NCI-H82 treated with DMSO at 0.1 percent for 48 hours (cell line): ENCODE measurements around the gene NT5C3A.
A peak's percentile ranks its signal among the peaks of the same experiment; 100 is the strongest.
"Not testable (repeated sequence)": the region's sequence is repeated elsewhere in the genome, so short reads cannot be mapped to it uniquely, and the experiment has no call there.

Source experiments
- DNase-seq: peaks from one replicate; lab custom pipeline; 2025; ENCODE audit not compliant: unreplicated experiment; lab: John Stamatoyannopoulos, UW

Gene NT5C3A

DNA sequence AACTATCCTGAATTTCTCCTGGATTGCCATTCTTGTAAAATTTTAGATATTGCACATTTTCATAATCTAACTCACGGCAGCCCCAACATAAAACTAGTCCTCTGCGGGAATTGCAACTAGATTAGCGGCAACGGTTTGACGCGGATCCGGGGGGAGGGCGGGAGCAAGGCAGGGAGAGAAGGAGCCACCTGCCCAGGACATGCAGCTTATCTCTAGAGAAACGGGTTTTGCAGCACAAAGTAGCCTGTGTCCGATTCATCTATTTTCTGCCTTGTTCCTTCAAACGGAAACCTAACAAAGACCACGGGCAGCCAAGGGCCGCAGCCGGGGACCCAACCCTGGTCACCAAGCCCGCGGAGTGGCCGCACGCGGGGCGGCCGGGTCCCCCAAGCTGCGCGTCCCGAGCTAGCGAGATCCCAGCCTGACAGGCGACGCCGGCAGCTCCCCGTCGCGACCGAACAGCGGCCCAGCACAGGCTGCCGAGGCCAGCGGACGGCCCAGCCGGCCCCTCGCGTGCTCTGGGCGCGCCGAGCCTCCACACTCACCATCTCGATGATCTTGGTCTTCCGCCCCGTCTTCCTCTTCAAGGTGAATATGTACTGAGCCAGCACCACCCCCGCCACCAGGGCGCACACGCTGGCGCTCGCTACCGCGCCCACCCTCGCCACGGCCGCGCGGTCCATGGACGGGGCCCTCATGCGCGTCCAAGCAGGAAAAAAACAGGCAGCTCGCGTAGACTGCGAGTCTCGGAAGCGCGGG lies at the start of gene NT5C3A:
Gene NT5C3A, minus strand, starts transcription at position 754 of the 759 bp plus-strand sequence. Its CDS starts 71 bp downstream, at position 683.
- peak; percentile 31 for DNase-seq

DNA sequence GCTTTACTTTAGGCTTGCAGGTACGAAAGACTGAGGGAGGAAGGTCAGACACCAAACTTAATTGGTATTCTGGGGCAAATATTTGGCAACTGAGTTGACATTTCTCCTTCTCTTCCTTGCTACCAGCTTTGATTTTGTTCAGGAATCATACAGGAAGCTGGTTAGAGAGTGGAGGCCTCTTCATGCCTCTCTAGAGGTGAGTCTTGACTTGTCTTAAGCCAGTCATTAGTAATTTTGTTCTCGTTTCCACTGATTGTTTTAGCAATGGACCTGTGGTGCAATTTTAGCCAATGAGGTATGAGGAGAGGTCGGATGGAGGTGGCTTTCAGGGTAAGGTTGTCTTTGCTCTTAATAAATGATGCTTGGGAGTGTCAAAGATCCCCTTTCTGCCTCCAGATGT lies 49.0 kb upstream of the NT5C3A start:
- DNase-seq: no peak

DNA sequence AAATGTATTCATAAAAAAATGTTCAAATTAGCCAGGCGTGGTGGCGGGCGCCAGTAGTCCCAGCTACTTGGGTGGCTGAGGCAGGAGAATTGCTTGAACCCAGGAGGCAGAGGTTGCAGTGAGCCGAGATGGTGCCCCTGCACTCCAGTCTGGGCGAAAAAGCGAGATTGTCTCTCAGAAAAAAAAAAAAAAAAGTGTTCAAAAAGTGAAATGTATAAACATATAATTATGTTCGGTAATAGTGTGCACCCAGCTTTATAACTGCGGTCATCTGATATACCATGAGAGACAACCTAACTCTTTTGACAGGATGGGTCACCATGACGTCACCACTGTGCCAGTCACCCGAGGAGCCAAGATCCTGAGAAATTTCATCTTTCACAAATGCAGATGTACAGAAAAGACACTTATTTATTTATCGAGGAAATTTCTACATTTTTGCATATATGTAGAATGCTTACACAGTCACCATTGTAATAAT lies 47.2 kb upstream of the NT5C3A start:
- DNase-seq: no peak

DNA sequence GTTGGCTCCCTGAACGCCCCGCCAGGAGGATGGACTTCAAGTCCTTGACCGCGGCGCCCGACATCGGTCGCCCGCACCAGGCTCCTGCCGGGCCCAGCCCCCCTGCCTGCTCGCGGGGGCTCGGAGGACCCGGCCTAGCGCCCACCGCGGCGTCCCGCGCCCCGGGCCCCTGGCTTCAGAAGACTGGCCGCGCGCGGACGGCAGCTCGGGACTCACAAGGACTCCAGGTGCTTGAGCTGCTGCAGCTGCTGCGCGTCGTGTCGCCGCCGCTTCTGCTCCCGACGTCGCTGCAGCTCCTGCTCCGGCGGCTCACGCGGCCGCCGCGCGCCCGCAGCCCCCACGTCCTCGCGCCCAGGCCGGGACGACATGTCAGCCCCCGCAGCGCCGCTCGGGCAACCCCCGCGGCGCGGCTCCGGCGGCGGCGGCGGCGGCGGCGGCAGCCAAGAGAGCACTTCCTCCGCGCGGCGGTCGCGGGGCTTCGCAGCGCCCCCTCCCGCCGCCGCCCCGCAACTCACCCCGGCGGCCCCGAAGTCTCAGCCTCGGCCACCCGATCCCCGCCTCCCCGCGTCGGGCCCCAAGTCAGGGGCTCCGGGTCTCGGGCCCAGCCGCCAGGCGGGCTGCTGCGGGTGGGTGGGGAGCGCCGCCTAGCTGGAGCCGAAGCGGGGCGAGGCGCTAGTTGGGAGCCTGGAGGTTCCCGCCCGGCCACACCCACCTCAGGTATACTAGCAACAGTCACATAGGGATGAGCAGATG lies 46.6 kb upstream of the NT5C3A start, which contains the start of gene RP9:
Gene RP9, minus strand, starts transcription at position 400 of the 753 bp plus-strand sequence. Its CDS starts 32 bp downstream, at position 368.
- peak; percentile 72 for DNase-seq

DNA sequence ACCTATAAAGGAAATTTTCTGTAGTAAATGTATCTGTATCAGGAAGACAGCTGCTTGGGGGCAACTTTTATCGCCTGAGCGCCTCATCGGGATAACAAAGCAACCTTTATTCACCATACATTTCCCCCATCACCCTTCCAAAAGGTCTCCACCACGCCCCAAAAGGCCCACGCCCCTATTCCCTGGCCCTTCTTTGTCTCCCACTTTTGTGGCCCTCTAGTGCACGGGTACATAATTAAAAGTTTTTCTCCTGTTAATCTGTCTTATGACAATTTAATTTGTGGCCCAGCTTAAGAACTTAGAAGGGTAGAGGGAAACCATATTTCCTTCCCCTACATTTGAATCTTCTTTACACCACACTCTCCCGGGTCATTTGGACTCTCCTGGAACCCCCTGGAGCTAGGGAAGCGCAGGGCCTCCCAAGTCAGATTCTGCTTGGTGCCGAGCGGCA lies 46.0 kb upstream of the NT5C3A start:
- no peak for DNase-seq

DNA sequence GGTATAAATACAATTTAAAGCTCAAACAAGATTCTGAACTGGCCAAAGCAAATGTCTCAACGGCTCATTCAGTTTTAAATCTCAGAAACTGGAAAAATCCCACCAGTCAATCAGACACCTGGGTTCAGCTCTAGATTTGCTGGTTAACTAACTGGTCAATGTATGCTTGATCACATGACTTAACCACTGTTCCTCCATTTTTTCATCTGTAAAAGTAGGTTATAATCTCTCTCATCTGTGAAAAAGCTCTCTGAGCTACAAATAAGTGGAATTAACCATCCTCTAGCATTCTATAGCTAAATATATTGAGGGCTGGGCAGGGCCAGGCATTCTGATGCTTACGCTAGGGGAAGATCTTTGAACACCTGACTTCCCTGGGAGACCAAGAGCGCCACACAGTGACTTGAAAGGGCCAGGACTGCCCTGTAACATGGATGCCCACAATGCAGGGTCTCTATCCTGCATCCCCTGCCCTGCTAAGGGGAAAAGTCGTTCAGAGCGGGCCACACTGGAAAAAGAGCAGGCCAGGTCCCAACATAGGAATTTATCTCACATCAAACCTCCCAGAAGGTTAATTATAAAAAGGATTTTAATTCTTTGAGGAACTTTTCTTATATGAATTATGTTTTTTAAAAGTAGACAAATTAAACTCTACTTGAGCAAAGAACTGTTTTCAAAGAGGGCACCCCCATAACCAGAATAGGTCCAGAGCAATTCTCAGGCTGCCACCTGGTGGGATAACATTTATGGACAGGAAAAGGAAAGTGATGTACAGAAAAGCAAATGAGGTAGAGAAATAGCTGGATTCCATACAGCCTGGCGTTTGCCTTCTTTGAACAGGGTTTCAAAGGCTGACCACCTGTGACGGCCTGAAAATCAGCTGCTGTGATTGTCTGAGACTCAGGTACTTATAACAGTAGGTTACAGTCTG lies 44.8 kb upstream of the NT5C3A start:
- no peak for DNase-seq

DNA sequence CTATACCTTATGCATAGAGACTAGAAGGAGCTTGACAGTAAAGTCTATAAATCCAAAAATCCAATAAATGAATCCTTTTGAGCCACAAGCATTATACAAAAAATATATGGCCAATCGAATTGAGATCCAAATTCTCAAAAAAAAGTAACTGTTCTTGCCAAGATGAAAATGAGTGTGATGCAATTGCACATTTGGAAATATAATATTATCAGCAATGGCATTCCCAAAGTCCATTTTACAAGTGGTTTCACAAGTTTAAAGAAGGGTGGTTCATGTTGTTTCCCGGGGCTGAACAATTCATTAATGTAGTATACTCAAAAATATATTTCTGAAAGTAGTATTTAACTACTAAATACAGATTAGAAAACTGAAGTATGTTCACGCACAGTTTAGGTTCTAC lies 39.3 kb upstream of the NT5C3A start:
- DNase-seq: no peak

DNA sequence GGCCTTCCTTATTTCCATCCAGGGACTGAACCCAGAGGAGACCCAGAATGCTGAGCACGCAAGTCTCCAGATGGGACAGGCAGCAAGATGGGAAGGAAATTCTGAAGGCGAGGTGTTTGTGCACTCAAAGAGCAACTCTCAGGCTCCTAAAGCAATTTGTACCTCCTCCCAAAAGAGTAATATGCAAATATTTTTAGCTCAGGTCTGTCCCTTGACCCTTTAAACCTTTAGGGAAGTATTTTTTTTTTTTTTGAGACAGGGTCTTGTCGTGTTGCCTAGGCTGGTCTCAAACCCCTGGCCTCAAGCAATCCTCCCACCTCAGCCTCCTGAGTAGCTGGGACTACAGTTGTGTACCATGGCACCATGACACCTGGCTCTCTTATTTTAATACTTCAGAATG lies 38.2 kb upstream of the NT5C3A start:
- DNase-seq: no peak

DNA sequence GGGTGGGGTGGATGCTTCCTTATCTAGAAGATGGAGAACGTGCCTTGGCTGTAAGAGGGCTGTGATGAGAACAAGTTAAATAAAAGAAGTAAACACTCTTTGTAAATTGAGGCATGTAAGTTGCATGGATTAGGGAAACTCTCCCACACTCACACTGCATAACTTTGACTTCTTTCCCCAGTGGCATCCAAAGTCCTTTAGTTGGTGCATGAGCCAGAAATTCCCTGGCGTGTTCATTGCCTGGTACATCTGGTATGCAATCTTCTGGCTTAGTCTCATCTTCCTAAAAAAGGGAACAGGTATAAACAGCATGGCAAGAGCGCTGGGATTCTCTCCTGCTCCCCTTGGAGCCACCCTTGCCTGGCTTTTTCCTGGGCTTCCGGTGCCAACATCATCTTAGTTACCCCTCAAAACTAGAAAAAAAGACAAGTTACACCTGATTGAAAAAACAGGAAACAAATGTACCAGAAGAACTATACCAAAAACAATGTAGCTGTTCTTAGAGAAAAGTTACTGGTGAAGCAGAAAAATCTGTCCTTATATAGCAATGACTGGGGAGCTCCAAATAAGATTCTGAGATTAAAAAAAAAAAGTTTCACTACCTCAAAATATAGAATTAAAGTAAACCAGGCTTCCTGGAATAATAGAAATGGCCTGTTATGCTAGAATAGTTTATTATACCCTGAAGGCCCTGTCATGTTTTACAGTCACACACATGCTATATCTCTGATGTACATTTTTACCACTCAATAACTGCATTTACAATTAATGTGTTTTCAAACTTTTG lies 36.8 kb upstream of the NT5C3A start:
- DNase-seq: no peak

DNA sequence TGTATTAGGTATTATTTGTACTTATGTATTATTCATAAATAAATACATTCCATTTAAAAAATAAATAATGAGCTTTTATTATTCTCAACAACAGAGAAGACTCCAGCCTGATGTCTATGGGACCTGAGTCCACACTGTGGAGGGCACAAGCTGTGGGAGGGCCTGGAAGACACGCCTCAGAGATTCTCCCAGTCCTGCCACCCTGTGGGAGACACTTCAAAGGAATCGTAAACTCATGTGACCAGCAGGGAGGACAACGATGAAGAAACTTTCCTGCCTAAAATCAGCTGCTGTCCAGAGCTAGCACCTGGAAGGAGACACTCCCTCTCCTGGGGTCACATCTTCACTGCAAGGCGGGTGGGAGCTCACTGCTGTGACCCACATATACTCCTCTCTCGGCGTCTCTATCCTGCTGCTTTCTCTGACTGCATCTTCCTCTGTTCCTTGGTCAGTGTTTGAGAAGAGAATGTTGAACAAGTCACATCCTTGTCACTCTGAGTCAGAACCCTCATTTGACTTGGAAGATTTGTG lies 32.2 kb upstream of the NT5C3A start:
- not testable (repeated sequence) for DNase-seq

DNA sequence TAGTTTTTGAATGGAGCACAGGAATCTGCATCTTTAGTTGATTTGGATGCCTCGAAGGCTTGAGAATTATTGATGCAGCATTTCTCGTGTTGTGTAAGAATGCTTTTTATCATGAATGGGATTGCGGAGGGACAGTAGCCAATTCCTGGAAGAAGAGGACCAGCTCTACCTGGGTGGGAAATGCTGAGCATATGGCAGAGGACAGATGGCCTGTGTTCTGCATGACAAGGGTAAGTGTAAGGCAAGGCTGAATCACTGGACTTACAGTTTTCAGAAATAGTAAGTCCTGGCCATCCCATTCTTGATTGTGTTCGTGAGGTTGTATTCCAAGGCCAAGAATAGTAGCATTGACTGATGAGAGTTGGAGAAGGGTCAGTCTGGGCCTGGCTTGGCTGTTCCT lies 30.7 kb upstream of the NT5C3A start:
- no peak for DNase-seq

DNA sequence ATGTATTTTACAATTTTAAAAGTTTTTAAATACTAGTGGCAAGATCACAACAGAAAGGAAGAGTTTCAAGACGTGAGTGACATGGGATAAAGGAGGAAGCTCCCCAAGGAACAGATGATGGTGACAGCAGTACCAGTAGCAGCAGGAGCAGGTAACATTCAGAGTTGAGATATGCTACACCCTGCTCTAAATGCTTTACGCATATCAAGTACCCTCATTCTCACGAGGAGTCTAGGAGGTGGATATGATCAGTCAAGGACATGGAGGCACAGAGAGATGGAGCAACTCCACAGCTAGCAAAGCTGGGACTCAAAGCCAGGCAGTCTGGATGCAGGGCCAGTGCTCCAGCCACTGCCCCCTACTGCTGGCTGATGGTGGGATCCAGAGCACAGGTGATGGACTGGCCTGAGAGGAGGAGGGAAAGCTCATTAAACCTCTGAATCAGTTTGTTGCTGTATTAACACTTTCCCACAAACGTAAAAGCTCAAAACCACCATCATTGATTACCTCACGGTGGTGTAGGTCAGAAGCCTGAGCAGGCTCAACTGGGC lies 29.1 kb upstream of the NT5C3A start:
- DNase-seq: no peak

DNA sequence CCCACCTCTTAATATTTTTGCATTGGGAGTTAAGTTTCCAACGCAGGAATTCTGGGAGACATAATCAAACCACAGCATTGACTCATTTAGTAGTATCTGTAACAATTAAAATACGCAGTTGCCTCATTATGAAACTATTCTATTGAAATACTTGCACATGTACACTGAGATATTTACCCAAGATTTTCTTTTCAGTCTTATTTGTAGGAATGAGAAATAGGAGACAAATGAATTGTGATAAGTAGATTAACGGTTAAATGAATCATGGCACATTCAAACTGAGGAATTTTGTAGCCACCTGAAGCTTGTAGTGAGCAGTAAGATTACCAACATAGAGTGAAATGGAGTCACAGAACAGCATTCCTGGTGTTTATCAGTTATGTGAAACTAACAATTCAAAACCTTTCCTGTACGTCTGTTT lies 28.5 kb upstream of the NT5C3A start:
- no peak for DNase-seq

DNA sequence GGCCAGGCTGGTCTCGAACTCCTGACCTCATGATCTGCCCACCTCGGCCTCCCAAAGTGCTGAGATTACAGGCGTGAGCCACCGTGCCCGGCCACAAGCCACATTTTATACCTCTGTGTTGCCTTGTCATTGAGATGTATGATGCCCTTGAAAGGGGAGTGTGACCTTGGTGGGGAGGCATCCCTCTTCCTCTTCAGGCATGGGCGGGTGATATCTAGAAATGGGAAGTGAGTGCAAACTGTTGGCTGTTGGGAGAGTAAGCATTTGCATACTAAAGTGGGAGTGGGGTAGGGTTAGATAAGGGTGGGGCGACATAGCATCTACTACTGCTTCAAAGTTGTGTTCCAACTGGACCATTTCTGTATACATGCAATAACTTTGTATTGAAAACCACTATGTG lies 26.6 kb upstream of the NT5C3A start:
- DNase-seq: no peak

DNA sequence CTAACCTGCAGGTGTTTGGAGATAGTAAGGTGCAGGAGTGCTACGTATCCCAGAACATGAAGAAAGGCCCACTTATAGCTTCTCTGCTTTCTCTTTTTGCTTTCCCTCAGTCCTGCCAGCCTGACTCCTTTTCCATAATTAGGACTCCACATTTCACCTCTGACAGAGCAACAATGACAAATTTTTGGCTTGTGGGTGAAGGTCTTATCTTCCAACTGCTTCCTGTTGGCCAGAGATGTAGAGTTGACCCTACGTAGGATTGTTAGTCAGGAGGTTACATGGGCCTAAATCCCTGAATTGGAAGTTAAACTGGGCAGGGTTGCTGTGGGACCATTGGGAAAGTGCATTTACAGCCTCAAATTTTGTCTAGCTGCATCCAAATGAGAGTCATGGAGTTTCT lies 25.3 kb upstream of the NT5C3A start:
- no peak for DNase-seq

DNA sequence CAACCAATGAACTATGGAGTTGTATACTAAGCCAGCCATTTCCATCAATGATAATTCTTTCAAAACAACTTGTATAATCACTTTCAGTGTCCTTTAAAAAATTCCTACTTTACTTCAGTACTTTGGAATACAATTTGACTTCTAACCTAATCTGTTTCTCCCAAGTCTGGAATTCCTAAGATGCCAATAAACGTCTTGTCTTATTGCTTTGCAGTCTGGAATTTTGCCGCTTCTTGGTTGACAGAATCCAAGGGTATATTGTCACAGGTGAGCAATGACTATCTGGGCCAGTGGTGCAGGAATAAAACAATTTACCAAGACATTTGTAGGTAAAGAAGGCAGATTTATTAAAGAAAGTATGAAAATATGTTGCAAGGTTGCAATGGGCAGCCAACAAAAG lies 24.8 kb upstream of the NT5C3A start:
- DNase-seq: no peak

DNA sequence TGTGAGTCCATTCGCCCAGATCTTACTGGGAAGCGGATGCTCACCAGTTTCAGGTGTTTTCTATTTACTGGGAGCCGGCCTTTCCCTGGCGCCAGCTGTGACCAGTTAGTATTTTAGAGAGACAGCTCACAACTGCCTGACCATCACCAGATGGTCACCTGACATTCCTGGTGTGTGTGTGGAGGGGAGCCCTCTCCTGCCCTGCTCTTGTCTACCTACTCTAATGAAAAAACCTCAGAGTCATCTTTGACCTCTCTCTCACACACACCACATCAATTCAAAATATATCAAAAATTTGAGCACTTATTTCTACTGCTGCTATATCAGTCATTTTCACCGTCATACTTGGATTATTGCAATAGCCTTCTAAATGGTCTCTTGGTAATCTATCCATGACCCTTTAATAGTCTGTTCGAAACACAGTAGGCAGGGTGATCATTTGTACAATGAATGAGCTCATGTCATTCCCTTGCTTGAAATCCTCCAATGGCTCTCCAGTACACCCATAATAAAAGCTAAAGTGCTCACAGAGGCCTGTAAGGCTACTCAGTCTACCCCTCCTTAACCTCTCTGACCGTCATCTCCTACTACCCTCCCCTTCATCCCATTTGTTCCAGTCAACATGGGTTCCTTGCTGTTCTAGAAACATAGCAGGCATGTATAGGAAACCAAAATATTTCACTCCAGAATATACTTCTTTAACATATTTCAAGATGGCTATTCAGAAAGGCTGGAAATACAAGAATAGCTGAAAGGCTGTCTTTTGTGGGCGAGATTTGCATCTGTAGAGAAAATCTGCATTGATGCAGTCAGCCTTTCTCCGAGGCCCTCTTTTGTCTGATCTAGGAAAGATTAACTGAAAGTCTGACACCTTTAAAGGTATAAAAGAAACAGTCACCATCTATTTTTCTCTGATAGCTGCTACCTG lies 17.5 kb upstream of the NT5C3A start:
- DNase-seq: no peak

DNA sequence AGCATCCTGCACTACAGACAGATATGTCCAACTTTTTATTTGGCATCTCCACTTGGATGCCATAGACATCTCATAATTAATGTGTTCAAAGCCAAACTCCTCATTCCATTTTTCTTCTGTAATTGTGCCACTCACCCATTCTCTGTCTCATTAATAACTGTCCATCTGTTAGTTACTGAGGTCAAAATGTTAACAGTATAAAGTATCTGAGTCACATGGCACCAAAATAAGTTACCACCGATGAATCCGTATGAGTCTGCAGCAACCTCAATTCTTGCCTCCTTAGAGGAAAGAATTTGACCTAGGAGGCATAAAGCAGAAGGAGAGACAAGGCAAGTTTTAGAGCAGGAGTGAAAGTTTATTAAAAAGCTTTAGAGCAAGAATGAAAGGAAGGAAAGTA lies 16.5 kb upstream of the NT5C3A start:
- DNase-seq: no peak

DNA sequence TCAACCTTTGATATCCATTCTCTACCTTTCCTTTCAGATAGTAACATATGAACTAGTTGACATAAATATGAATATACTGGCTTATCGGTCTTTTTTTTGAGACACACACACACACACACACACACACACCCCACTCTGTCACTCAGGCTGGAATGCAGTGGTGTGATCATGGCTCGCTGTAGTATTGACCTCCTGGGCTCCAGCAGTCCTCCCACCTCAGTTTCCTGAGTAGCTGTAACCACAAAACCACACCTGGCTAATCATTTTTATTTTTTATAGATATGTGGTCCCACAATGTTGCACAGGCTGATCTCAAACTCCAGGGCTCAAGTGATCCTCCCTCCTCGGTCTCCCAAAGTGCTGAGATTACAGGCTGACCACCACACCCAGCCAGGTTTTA lies 14.2 kb upstream of the NT5C3A start:
- no peak for DNase-seq
